SK-N-SH treated with all-trans-retinoic acid at 6 μM for 48 hours (cell line): ENCODE results near the gene PRRT1.

Experiments used
- ARNTL ChIP-seq: fragments of 450-650 bp; formaldehyde crosslinking; IDR thresholded peaks from 2 replicates; pipeline ENCODE4 v1.5.0; 2020; ENCODE audit warnings: low read depth, mild to moderate bottlenecking, moderate library complexity, borderline replicate concordance
- CREB5 ChIP-seq: fragments of 250-450 bp; sonication (Bioruptor Pico); IDR thresholded peaks from 2 replicates; pipeline ENCODE4 v1.5.1; 2020; ENCODE audit warnings: low read depth, mild to moderate bottlenecking, moderate library complexity
- CSDC2 ChIP-seq: fragments of 250-450 bp; sonication (Bioruptor Pico); IDR thresholded peaks from 2 replicates; pipeline ENCODE4 v1.5.0; 2020; ENCODE audit warnings: mild to moderate bottlenecking, moderate library complexity
- ESRRG ChIP-seq: fragments of 250-450 bp; sonication (Bioruptor Pico); IDR thresholded peaks from 2 replicates; pipeline ENCODE4 v1.6.1; 2021; ENCODE audit warnings: mild to moderate bottlenecking
- ISL1 ChIP-seq: fragments of 250-450 bp; sonication (Bioruptor Pico); IDR thresholded peaks from 2 replicates; pipeline ENCODE4 v2.1.2; 2022; ENCODE audit warnings: mild to moderate bottlenecking, moderate library complexity
- PATZ1 ChIP-seq: fragments of 250-450 bp; sonication (Bioruptor Pico); IDR thresholded peaks from 2 replicates; pipeline ENCODE4 v1.8.0; 2020; ENCODE audit warnings: mild to moderate bottlenecking, moderate library complexity, borderline replicate concordance
- POU6F1 ChIP-seq: fragments of 250-450 bp; sonication (Bioruptor Pico); IDR thresholded peaks from 2 replicates; pipeline ENCODE4 v1.8.0; 2021; ENCODE audit warnings: low read depth, mild to moderate bottlenecking, moderate library complexity, borderline replicate concordance
- RARB ChIP-seq: fragments of 250-450 bp; sonication (Bioruptor Pico); IDR thresholded peaks from 2 replicates; pipeline ENCODE4 v1.8.0; 2021; ENCODE audit warnings: mild to moderate bottlenecking, moderate library complexity
- TCF4 ChIP-seq: fragments of 250-450 bp; sonication (Bioruptor Pico); IDR thresholded peaks from 2 replicates; pipeline ENCODE4 v1.8.0; 2021; ENCODE audit warnings: mild to moderate bottlenecking, moderate library complexity, borderline replicate concordance
- TOX ChIP-seq: fragments of 250-450 bp; sonication (Bioruptor Pico); IDR thresholded peaks from 2 replicates; pipeline ENCODE4 v1.8.0; 2021; ENCODE audit warnings: mild to moderate bottlenecking, moderate library complexity, borderline replicate concordance
- ZC3H10 ChIP-seq: fragments of 250-450 bp; sonication (Bioruptor Pico); IDR thresholded peaks from 2 replicates; pipeline ENCODE4 v1.5.1; 2021; ENCODE audit warnings: mild to moderate bottlenecking, moderate library complexity
- ZFP3 ChIP-seq: fragments of 250-450 bp; sonication (Bioruptor Pico); IDR thresholded peaks from 2 replicates; pipeline ENCODE4 v1.5.0; 2020; ENCODE audit warnings: mild to moderate bottlenecking, moderate library complexity
- ZNF8 ChIP-seq: fragments of 450-650 bp; formaldehyde crosslinking; IDR thresholded peaks from 2 replicates; pipeline ENCODE4 v1.5.0; 2020; ENCODE audit warnings: mild to moderate bottlenecking, moderate library complexity

GRCh38 chr6:32131439-32131948, 20.2 kb downstream of the PRRT1 start:
- no peak for TF ChIP-seq TOX
- TF ChIP-seq ZNF8 = no peak
- TF ChIP-seq ARNTL = no peak
- no peak for TF ChIP-seq CSDC2 (CRISPR knock-in tag)
- no peak for TF ChIP-seq ZC3H10 (CRISPR knock-in tag)
- TF ChIP-seq CREB5 = no peak
- TF ChIP-seq ESRRG (CRISPR knock-in tag) = no peak
- no peak for TF ChIP-seq ISL1 (CRISPR knock-in tag)
- no peak for TF ChIP-seq ZFP3
- TF ChIP-seq TCF4 (CRISPR knock-in tag) = no peak
- TF ChIP-seq POU6F1 (CRISPR knock-in tag) = no peak
- no peak for TF ChIP-seq PATZ1 (CRISPR knock-in tag)
- TF ChIP-seq RARB (CRISPR knock-in tag) = no peak
